ENCODE measurements around the gene CDK10. TPM values are rescaled to one million over a fixed set of nuclear protein-coding genes. Genes with fewer than 3 reads are reported as not detected.
A peak's percentile ranks its signal among the peaks of the same experiment; 100 is the strongest.
"Not testable (repeated sequence)": the region's sequence is repeated elsewhere in the genome, so short reads cannot be mapped to it uniquely, and the experiment has no call there.

Gene CDK10
- total RNA-seq, 1 donor from 2014 or later = 132 TPM

- H3K27me3 Mint-ChIP-seq = no peaks in the 10 kb centered on the region
- no peak for DNase-seq (ENCODE audit: extremely low spot score, unreplicated experiment)
- H3K4me3 Mint-ChIP-seq = peak overlapping the region; percentile 45
Observed at GRCh38 chr16:89660146-89660545, 26.3 kb upstream of the CDK10 start.

GRCh38 chr16:89661215-89661614 is 25.3 kb upstream of the CDK10 start:
- Mint-ChIP-seq H3K4me1 (ENCODE audit: unreplicated experiment) (peaks cover 7% of the 10 kb centered on the region), H3K27ac (no peak overlapping the region), H3K4me3 (peak overlapping the region; percentile 24), H3K36me3 (peaks cover 34% of the 10 kb centered on the region), H3K27me3 (no peaks in the 10 kb centered on the region), H3K9me3 (no peaks in the 10 kb centered on the region)
- DNase-seq (ENCODE audit: extremely low spot score, unreplicated experiment) = no peak
- TF ChIP-seq CTCF (conservative IDR thresholded peaks at IDR 0.05) = no peak

More at GRCh38 chr16:89660146-89660545, 26.3 kb upstream of the CDK10 start:
- Mint-ChIP-seq H3K36me3 (peaks cover 33% of the 10 kb centered on the region), H3K4me1 (ENCODE audit: unreplicated experiment) (peaks cover 7% of the 10 kb centered on the region), H3K9me3 (no peaks in the 10 kb centered on the region), H3K27ac (no peak overlapping the region)
- no peak for TF ChIP-seq CTCF (conservative IDR thresholded peaks at IDR 0.05)

- H3K27ac Mint-ChIP-seq; H3K27me3 Mint-ChIP-seq; DNase-seq (ENCODE audit: extremely low spot score, unreplicated experiment); H3K4me1 Mint-ChIP-seq (ENCODE audit: unreplicated experiment); H3K9me3 Mint-ChIP-seq; H3K4me3 Mint-ChIP-seq: not testable (repeated sequence)
- H3K36me3 Mint-ChIP-seq = peaks cover 36% of the 10 kb centered on the region
Observed at GRCh38 chr16:89664238-89664637, 22.3 kb upstream of the CDK10 start.

- TF ChIP-seq CTCF (conservative IDR thresholded peaks at IDR 0.05) = peak; percentile 53
- H3K4me1 Mint-ChIP-seq (ENCODE audit: unreplicated experiment); H3K27me3 Mint-ChIP-seq; H3K27ac Mint-ChIP-seq; H3K4me3 Mint-ChIP-seq; DNase-seq (ENCODE audit: extremely low spot score, unreplicated experiment); H3K9me3 Mint-ChIP-seq: not testable (repeated sequence)
- H3K36me3 Mint-ChIP-seq = peaks cover 23% of the 10 kb centered on the region
Observed at GRCh38 chr16:89667000-89667399, 19.5 kb upstream of the CDK10 start.

GRCh38 chr16:89667633-89668032 is 18.9 kb upstream of the CDK10 start:
- H3K4me3 Mint-ChIP-seq = no peak overlapping the region
- H3K27me3 Mint-ChIP-seq = no peaks in the 10 kb centered on the region
- no peaks in the 10 kb centered on the region for H3K9me3 Mint-ChIP-seq
- no peak overlapping the region for H3K27ac Mint-ChIP-seq
- peaks cover 23% of the 10 kb centered on the region for H3K36me3 Mint-ChIP-seq
- DNase-seq (ENCODE audit: extremely low spot score, unreplicated experiment) = no peak
- H3K4me1 Mint-ChIP-seq (ENCODE audit: unreplicated experiment) = no peaks in the 10 kb centered on the region
- TF ChIP-seq CTCF (conservative IDR thresholded peaks at IDR 0.05) = no peak

GRCh38 chr16:89668790-89669158 is 17.7 kb upstream of the CDK10 start:
- Mint-ChIP-seq H3K27ac (no peak overlapping the region), H3K4me3 (no peak overlapping the region), H3K9me3 (no peaks in the 10 kb centered on the region), H3K4me1 (ENCODE audit: unreplicated experiment) (no peaks in the 10 kb centered on the region), H3K36me3 (peaks cover 16% of the 10 kb centered on the region), H3K27me3 (no peaks in the 10 kb centered on the region)
- no peak for TF ChIP-seq CTCF (conservative IDR thresholded peaks at IDR 0.05)
- DNase-seq (ENCODE audit: extremely low spot score, unreplicated experiment) = no peak
